ENCODE data around the gene HHATL.

DNA sequence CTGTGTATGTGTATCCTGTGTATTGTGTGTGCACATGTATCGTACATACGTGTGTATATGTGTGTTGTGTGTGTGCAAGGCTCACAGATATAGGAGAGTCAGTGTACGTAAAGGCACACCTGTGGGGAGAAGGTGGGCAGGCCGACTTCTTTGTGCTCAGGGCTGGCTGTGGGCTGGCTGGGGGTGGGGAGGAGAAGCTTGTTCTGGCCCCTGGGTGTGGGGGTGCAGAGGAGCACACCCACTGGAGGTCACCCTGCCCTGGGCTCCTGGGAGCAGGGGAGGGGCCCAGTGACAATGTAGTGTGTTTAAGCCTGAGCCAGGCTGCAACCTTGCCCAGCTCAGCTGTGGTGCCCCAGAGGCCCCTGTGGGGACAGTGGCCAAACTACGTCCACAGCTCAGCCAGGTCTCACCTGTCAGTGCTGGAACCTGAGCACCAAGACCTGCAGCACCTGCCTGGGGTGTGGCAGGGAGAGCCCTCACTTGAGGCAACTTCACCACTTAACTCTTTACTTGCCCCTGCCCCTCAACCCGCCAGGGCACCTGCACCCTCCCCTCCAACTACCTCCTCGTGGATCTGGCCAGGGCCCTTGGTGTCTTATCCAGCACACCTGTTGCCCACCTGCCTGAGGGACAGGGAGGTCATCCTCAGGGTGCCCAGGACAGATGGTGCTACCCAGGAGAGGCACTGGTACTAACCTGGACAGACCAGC, 2.6 kb upstream of the HHATL start:
- TF ChIP-seq POLR2A (IDR thresholded peaks at IDR 0.05) = no peak
- TF ChIP-seq, protein P1, sequence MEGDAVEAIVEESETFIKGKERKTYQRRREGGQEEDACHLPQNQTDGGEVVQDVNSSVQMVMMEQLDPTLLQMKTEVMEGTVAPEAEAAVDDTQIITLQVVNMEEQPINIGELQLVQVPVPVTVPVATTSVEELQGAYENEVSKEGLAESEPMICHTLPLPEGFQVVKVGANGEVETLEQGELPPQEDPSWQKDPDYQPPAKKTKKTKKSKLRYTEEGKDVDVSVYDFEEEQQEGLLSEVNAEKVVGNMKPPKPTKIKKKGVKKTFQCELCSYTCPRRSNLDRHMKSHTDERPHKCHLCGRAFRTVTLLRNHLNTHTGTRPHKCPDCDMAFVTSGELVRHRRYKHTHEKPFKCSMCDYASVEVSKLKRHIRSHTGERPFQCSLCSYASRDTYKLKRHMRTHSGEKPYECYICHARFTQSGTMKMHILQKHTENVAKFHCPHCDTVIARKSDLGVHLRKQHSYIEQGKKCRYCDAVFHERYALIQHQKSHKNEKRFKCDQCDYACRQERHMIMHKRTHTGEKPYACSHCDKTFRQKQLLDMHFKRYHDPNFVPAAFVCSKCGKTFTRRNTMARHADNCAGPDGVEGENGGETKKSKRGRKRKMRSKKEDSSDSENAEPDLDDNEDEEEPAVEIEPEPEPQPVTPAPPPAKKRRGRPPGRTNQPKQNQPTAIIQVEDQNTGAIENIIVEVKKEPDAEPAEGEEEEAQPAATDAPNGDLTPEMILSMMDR (IDR thresholded peaks at IDR 0.05) = no peak

All from ovary (tissue), 3 donors.